DMS53 (cell line): ENCODE data around the gene SULT1C4.
A peak's percentile ranks its signal among the peaks of the same experiment; 100 is the strongest.
"Not testable (repeated sequence)": the region's sequence is repeated elsewhere in the genome, so short reads cannot be mapped to it uniquely, and the experiment has no call there.

Source experiments
- DNase-seq: peaks from one replicate; lab custom pipeline; 2025; lab: John Stamatoyannopoulos, UW

Gene SULT1C4

GRCh38 chr2:108377815-108378630, at the start of gene SULT1C4:
Gene SULT1C4, plus strand, starts transcription at chr2:108377954. Its CDS starts 384 bp downstream, at chr2:108378338.
- no peak for DNase-seq

- no peak for DNase-seq
These were observed 48.0 kb upstream of the SULT1C4 start for GRCh38 chr2:108329771-108330170.

GRCh38 chr2:108330979-108331378, 46.8 kb upstream of the SULT1C4 start:
- no peak for DNase-seq

- DNase-seq = no peak
These were observed 31.8 kb upstream of the SULT1C4 start for GRCh38 chr2:108345951-108346350.

GRCh38 chr2:108346827-108347226, 30.9 kb upstream of the SULT1C4 start:
- no peak for DNase-seq

- no peak for DNase-seq
These were observed 30.0 kb upstream of the SULT1C4 start for GRCh38 chr2:108347786-108348185.

GRCh38 chr2:108348816-108349570, 28.8 kb upstream of the SULT1C4 start:
- no peak for DNase-seq

GRCh38 chr2:108349571-108349928, 28.2 kb upstream of the SULT1C4 start:
- DNase-seq = no peak

GRCh38 chr2:108351889-108352288, 25.9 kb upstream of the SULT1C4 start:
- no peak for DNase-seq

GRCh38 chr2:108354136-108354535, 23.6 kb upstream of the SULT1C4 start:
- DNase-seq = no peak

- DNase-seq = no peak
These were observed 21.6 kb upstream of the SULT1C4 start for GRCh38 chr2:108355906-108356734.

GRCh38 chr2:108359336-108359735, 18.4 kb upstream of the SULT1C4 start:
- not testable (repeated sequence) for DNase-seq

GRCh38 chr2:108360776-108361468, 16.8 kb upstream of the SULT1C4 start:
- no peak for DNase-seq

- peak; percentile 52 for DNase-seq
These were observed 14.5 kb upstream of the SULT1C4 start for GRCh38 chr2:108363024-108363907.

GRCh38 chr2:108363908-108364225, 13.9 kb upstream of the SULT1C4 start:
- no peak for DNase-seq

- DNase-seq = peak; percentile 39
These were observed 13.0 kb upstream of the SULT1C4 start for GRCh38 chr2:108364676-108365297.

- no peak for DNase-seq
These were observed 12.1 kb upstream of the SULT1C4 start for GRCh38 chr2:108365656-108366055.

- DNase-seq = no peak
These were observed 10.7 kb upstream of the SULT1C4 start for GRCh38 chr2:108367014-108367413.

GRCh38 chr2:108367561-108368175, 10.1 kb upstream of the SULT1C4 start:
- no peak for DNase-seq

- DNase-seq = peak; percentile 80
These were observed 8.6 kb upstream of the SULT1C4 start for GRCh38 chr2:108369153-108369552.
